Transverse colon (tissue), 4 donors: ENCODE data around the gene ABCC9.
"Not testable (repeated sequence)": the region's sequence is repeated elsewhere in the genome, so short reads cannot be mapped to it uniquely, and the experiment has no call there.

Experiments used
- CTCF ChIP-seq, 5 experiments: fragments of 200-600 bp in 3 of 5; fragments of 450-650 bp in 2 of 5; sonication (generic) in 3 of 5; IDR thresholded peaks; 1 replicate in 2 of 5; 2 replicates in 3 of 5; pipeline ENCODE4 v1.5.1; 2016 to 2017; ENCODE audit warnings: antibody characterized with exemption in 5 of 5, inconsistent platforms in 3 of 5, mild to moderate bottlenecking in 2 of 5, moderate library complexity in 1 of 5
- POLR2A ChIP-seq: fragments of 450-650 bp; IDR thresholded peaks from one replicate; pipeline ENCODE4 v1.6.1; 2016; ENCODE audit warnings: antibody characterized with exemption, mild to moderate bottlenecking, moderate library complexity
- POLR2AphosphoS5 ChIP-seq, 3 donors: sonication (generic); formaldehyde crosslinking; IDR thresholded peaks; one replicate each; pipeline ENCODE4 v1.6.1; 2016; ENCODE audit warnings: antibody characterized with exemption in 3 of 3

- TF ChIP-seq CTCF (IDR thresholded peaks at IDR 0.05); POLR2AphosphoS5 (IDR thresholded peaks at IDR 0.05); POLR2A: not testable (repeated sequence)
These were observed 158.5 kb downstream of the ABCC9 start for GRCh38 chr12:21782723-21783122.
